ENCODE data around the gene EVC. TPM values are rescaled to one million over a fixed set of nuclear protein-coding genes. Genes with fewer than 3 reads are reported as not detected.

The EVC gene
- total RNA-seq, 1 donor from 2014 or later, result 9.5 TPM

- TF ChIP-seq CTCF (IDR thresholded peaks at IDR 0.05; ENCODE audit: insufficient read depth, low read length, severe bottlenecking), result no peak
- Histone ChIP-seq H3K4me3 (ENCODE audit: low read depth, low read length) (no peak overlapping the region), H3K27me3 (ENCODE audit: control insufficient read depth, insufficient read depth, low read length) (no peaks in the 10 kb centered on the region), H3K36me3 (ENCODE audit: control insufficient read depth, insufficient read depth, low read length) (peaks cover 1% of the 10 kb centered on the region)
- no peak for FAIRE-seq
- DNase-seq (ENCODE audit: low read depth), result no peak
These were observed 5.2 kb upstream of the EVC start for GRCh38 chr4:5705647-5706320.

GRCh38 chr4:5706486-5707290 lies 4.3 kb upstream of the EVC start:
- DNase-seq (ENCODE audit: low read depth), result no peak
- H3K36me3 ChIP-seq (ENCODE audit: control insufficient read depth, insufficient read depth, low read length), result peaks cover 1% of the 10 kb centered on the region
- no peak overlapping the region for H3K4me3 ChIP-seq (ENCODE audit: low read depth, low read length)
- no peak for TF ChIP-seq CTCF (IDR thresholded peaks at IDR 0.05; ENCODE audit: insufficient read depth, low read length, severe bottlenecking)
- H3K27me3 ChIP-seq (ENCODE audit: control insufficient read depth, insufficient read depth, low read length), result no peaks in the 10 kb centered on the region
- no peak for FAIRE-seq

- DNase-seq (ENCODE audit: low read depth) (no peak), FAIRE-seq (no peak)
- TF ChIP-seq CTCF (IDR thresholded peaks at IDR 0.05; ENCODE audit: insufficient read depth, low read length, severe bottlenecking), result no peak
- peaks cover 1% of the 10 kb centered on the region for H3K36me3 ChIP-seq (ENCODE audit: control insufficient read depth, insufficient read depth, low read length)
- no peaks in the 10 kb centered on the region for H3K27me3 ChIP-seq (ENCODE audit: control insufficient read depth, insufficient read depth, low read length)
- H3K4me3 ChIP-seq (ENCODE audit: low read depth, low read length), result peak overlapping the region; percentile 49
These were observed 3.6 kb upstream of the EVC start for GRCh38 chr4:5707366-5707765.

- no peak for TF ChIP-seq CTCF (IDR thresholded peaks at IDR 0.05; ENCODE audit: insufficient read depth, low read length, severe bottlenecking)
- peak; percentile 33 for DNase-seq (ENCODE audit: low read depth)
- no peak for FAIRE-seq
- peaks cover 1% of the 10 kb centered on the region for H3K36me3 ChIP-seq (ENCODE audit: control insufficient read depth, insufficient read depth, low read length)
- H3K4me3 ChIP-seq (ENCODE audit: low read depth, low read length), result peak overlapping the region; percentile 49
- H3K27me3 ChIP-seq (ENCODE audit: control insufficient read depth, insufficient read depth, low read length), result no peaks in the 10 kb centered on the region
These were observed 3.1 kb upstream of the EVC start for GRCh38 chr4:5707778-5708448.

- no peak for TF ChIP-seq CTCF (IDR thresholded peaks at IDR 0.05; ENCODE audit: insufficient read depth, low read length, severe bottlenecking)
- Histone ChIP-seq H3K36me3 (ENCODE audit: control insufficient read depth, insufficient read depth, low read length) (peaks cover 1% of the 10 kb centered on the region), H3K27me3 (ENCODE audit: control insufficient read depth, insufficient read depth, low read length) (no peaks in the 10 kb centered on the region), H3K4me3 (ENCODE audit: low read depth, low read length) (peak within 1 kb of the TSS; percentile 49)
- DNase-seq (ENCODE audit: low read depth), result peak; percentile 24
- FAIRE-seq, result no peak
These were observed 2.4 kb upstream of the EVC start, which contains the start of gene EVC2 for GRCh38 chr4:5708449-5709206. EVC2 (minus strand) TSS chr4:5708559; CDS start chr4:5708513, 46 bp downstream.
